GM12874 (cell line): Measurements from ENCODE around the gene SLC13A3.

Source experiments
- TF ChIP-seq, protein P1 (sequence below): IDR thresholded peaks from 2 replicates; pipeline ENCODE4 v1.5.1; 2011; ENCODE audit warnings: low read depth, mild to moderate bottlenecking, control low read depth, low read length, moderate library complexity; ENCODE audit not compliant: insufficient read depth

Gene SLC13A3

DNA sequence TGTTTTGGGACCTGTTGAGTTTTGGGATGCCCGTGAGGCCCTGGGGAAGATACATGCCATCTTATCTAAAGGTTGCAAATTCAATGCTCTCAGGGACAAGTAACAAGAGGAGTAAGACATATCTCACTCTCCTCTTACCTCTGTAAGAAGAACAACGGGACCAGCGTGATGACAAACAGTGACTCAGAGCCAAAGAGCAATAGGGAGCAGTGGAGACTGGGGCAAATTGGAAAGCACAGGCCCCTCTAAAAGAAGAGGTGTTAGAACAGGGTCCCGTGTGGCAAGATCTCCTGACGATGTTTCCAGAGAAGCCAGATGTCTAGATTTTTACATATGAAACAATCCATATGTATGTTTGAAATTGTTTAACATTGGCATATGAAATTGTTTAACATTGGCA lies 26.3 kb upstream of the SLC13A3 start:
- TF ChIP-seq, protein P1, sequence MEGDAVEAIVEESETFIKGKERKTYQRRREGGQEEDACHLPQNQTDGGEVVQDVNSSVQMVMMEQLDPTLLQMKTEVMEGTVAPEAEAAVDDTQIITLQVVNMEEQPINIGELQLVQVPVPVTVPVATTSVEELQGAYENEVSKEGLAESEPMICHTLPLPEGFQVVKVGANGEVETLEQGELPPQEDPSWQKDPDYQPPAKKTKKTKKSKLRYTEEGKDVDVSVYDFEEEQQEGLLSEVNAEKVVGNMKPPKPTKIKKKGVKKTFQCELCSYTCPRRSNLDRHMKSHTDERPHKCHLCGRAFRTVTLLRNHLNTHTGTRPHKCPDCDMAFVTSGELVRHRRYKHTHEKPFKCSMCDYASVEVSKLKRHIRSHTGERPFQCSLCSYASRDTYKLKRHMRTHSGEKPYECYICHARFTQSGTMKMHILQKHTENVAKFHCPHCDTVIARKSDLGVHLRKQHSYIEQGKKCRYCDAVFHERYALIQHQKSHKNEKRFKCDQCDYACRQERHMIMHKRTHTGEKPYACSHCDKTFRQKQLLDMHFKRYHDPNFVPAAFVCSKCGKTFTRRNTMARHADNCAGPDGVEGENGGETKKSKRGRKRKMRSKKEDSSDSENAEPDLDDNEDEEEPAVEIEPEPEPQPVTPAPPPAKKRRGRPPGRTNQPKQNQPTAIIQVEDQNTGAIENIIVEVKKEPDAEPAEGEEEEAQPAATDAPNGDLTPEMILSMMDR, result no peak

DNA sequence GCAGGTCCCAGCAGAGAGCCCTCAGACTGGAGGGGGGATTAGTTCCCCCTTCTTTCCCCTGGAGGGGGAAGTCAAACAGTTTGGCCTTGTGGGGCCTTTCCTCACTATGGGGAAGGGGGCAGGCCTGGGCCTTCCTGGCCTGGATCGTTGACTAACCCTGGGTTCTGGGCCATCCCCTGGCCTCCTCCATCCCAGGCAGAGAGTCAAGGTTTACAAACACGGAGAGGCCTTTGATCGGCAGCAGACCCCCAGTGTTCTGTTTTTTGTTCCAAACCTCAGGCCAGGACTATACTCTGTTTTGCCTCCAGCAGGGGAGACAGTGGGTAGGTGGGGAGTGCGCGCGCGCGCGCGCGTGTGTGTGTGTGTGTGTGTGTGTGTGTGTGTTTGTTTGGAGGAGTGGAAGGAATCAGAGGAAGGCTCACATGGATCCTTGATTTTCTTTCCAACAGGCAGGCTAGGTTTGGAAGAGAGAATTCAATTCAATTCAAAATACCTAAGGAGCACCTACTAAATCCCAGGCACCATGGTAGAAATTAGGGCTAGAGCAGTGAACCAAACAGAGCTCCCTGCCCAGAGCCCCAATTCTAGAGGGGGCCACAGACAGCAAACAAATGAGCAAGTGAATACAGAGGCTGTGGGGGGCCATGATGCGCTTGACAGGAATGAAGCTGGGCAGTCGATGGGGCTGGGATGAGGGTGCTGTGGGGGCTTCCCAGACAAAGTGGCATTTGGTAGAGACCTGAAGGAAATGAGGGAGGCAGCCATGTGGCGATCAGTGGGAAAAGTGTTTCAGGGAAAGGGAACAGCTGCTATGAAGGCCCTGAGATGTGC lies 23.2 kb upstream of the SLC13A3 start:
- TF ChIP-seq, protein P1, result no peak

DNA sequence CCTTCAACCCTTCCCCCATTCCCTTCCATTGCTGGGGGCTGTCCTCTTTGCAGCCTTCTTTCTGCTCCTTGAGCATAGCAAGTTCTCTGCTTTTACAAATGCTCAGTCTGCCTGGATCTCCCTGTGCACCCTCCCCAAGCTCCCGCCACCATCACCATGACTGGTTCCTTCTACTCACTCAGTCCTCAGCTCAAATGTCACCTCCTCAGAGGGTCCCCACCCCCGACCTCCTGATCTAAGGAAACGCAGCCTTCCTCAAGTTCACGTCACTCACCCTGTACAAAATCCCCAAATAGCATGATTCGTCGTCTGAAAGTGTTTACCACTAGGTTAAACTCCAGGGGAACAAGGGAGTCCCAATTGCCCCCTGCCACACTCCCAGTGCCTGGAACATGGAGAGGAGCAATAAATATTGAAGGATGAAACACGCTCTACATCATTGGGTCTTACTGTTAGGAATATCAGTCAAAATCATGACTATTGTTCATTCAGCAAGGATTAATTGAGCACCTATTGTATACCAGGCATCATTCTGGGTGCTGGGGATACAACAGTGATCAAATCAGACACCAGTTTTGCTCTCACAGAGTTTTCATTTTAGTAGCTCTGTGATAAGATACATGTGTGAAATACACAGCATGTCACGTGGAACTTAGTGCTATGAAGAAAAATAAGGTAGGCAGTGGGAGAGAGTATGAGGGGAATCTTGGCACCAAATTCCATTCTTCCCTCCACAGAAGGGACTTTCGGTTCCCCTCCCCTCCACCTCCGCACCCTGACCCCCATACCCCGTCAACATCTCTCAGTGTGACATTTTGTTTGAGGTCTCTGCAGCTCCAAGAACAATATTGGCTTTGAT lies 22.4 kb upstream of the SLC13A3 start:
- TF ChIP-seq, protein P1, result no peak

DNA sequence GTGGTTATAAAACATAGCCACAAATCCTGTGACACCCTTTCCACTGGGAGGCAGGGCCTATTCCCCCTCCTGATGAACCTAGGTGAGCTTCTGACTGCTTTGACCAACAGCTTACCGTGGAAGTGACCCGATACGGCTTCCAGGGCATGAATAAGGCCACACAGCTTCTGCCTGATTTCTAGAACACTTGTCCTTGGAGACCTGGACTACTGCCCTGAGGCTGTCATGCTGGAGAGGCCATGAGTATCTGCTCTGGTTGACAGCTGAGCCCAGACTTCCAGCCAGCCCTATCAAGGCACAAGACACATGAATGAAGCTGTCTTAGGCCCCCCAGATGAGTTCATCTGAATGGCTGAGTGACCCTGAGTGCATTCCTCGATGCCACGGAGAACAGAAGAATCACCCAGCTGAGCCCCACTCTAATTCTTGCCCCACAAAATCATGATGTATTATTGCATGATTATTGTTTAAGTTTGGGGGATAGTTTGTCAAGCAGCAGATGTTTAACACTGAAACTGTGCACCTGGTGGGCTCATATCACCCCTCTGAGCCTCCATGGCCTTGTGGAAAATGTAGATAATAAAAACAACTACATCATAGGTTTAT lies 21.4 kb upstream of the SLC13A3 start:
- TF ChIP-seq, protein P1, result no peak

DNA sequence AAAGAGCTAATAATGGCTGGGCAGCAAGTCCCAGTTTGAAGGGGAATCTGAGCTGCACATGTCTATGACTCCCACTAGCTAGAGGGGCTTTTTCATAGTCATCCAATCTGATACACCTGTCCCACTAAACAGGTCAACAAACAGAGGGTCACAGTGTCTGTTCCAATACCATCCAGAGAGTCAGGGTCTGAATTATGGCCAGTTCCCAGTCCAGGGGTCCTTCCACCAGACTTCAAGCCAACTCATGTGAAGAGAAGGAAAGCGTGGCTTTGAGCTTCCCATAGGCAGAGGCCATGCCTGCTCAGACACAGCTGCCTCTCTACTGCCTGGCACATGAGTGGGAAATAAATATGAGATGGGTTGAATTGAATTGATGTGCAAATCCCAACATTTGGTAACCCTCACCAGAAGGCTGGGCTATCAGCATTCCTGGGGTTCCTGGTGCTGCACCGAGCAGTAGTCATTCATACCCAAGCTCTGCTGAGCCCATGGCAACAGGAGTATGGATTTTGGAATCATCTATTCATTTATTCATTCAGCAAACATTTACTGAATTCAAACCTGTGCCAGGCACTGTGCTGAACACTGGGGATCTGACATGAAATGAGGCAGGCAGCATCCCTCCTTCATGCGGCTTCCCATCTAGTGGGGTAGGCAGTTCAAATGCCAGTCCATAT lies 20.7 kb upstream of the SLC13A3 start:
- TF ChIP-seq, protein P1, result no peak

DNA sequence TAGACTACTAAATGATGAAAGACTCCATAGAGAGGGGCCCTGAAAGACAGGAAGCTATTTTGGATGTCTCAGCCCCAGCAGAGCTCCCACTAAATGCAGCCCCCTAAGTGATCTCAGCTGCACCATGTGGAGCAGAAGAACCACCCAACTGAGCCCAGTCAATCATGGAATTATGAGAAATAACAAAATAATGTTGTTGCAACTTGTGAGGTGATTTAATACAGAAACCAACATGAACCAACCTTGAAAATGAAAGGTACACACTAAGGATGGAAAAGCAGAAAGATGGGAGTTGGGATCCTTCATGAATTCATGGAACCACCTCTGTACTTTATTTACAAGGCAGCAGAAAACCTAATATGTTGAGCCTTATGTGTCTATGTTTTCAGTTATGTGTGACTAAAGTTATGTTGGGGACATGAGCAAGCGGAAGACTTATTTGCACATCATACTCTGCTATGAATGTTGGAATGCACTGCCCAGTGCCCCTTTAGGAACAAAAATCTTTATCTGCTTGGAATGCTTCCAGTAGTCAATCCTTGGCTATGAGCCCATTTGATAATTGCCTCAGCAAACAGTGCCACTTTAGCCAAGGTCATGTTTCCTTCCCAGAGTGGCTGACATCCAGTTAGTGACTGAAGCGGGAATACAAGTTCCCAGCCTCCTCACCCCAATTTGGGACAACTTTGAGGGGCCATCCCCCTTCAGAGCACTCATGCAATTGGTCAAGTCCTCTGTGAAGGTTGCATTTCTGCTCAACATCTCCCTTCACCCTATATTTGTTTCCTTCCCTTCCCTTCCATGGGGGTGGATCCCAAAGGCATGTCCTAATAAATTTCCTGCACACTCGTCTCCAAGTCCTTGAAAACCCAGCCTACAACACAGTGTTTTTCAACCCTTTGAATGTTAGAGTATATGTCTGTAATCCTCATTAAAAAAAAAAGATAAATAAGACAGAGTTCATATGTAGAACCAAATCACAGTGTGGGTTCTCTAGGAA lies 19.6 kb upstream of the SLC13A3 start:
- TF ChIP-seq, protein P1, result no peak
